ENCODE measurements around the gene GPR4.

GRCh38 chr19:45638930-45639729 lies 37.1 kb upstream of the GPR4 start, which contains the start of gene EML2:
- TF ChIP-seq POLR2A (IDR thresholded peaks at IDR 0.05; ENCODE audit: low read depth, low read length): peak; percentile 56; the same call in 1 of the 2 replicates
- no peak for TF ChIP-seq POLR2AphosphoS5 (IDR thresholded peaks at IDR 0.05; ENCODE audit: low read depth, low read length)
- no peak for TF ChIP-seq TAF1 (IDR thresholded peaks at IDR 0.05; ENCODE audit: borderline replicate concordance, low read depth, low read length)

Measured in GM12892 (cell line).